GM23338 (cell line): ENCODE results near the gene RNF145. TPM values are rescaled to one million over a fixed set of nuclear protein-coding genes. Genes with fewer than 3 reads are reported as not detected.

Source experiments
- ATAC-seq: fragments of 200-7000 bp; cut with Tn5 transposase; 3 replicates; pipeline ENCODE4 v1.9.1; 2020
- DNase-seq: peaks from one replicate; pipeline ENCODE4 v3.0.0-alpha.2; 2015; ENCODE audit warnings: low spot score
- H2AFZ ChIP-seq: fragments of 200-600 bp; sonication (generic); 2 replicates; pipeline ENCODE4 v1.8.0; 2016; ENCODE audit warnings: antibody characterized with exemption, mild to moderate bottlenecking, moderate library complexity
- H3F3A ChIP-seq: fragments of 200-600 bp; sonication (generic); replicated peaks from 2 replicates; pipeline ENCODE4 v1.8.0; 2017; ENCODE audit warnings: antibody characterized with exemption, mixed run types, low read depth
- H3K27ac ChIP-seq: fragments of 200-600 bp; sonication (generic); 2 replicates; pipeline ENCODE4 v1.6.1; 2016; ENCODE audit warnings: low read depth
- H3K27me3 ChIP-seq: fragments of 200-600 bp; sonication (generic); 2 replicates; pipeline ENCODE4 v1.8.0; 2016; ENCODE audit warnings: mild to moderate bottlenecking, mixed run types, moderate library complexity; ENCODE audit not compliant: insufficient read depth
- H3K36me3 ChIP-seq: fragments of 200-600 bp; sonication (generic); 2 replicates; pipeline ENCODE4 v1.8.0; 2016; ENCODE audit warnings: mild to moderate bottlenecking; ENCODE audit not compliant: insufficient read depth
- H3K4me1 ChIP-seq: fragments of 200-600 bp; sonication (generic); 2 replicates; pipeline ENCODE4 v1.8.0; 2016; ENCODE audit warnings: mild to moderate bottlenecking, moderate library complexity; ENCODE audit not compliant: insufficient read depth
- H3K4me2 ChIP-seq: fragments of 200-600 bp; sonication (generic); 2 replicates; pipeline ENCODE4 v1.7.1; 2017; ENCODE audit warnings: mixed run types
- H3K4me3 ChIP-seq: fragments of 200-600 bp; sonication (generic); 2 replicates; pipeline ENCODE4 v1.6.1; 2016; ENCODE audit warnings: mixed run types
- H3K79me2 ChIP-seq: fragments of 200-600 bp; sonication (generic); replicated peaks from 2 replicates; pipeline ENCODE4 v1.8.0; 2017; ENCODE audit warnings: mild to moderate bottlenecking; ENCODE audit not compliant: insufficient read depth
- H3K9me2 ChIP-seq: fragments of 200-600 bp; sonication (generic); 2 replicates; pipeline ENCODE4 v1.8.0; 2017; ENCODE audit not compliant: insufficient read depth
- H4K20me1 ChIP-seq: fragments of 200-600 bp; sonication (generic); replicated peaks from 2 replicates; pipeline ENCODE4 v1.8.0; 2017; ENCODE audit warnings: mild to moderate bottlenecking; ENCODE audit not compliant: insufficient read depth
- H3K27ac Mint-ChIP-seq: 2 replicates; pipeline ENCODE4 v1.8.0; 2020; ENCODE audit warnings: inconsistent platforms, mild to moderate bottlenecking, moderate library complexity, mixed read lengths
- H3K27me3 Mint-ChIP-seq: 3 replicates; pipeline ENCODE4 v1.8.0; 2022; ENCODE audit warnings: low read depth, mild to moderate bottlenecking, moderate library complexity, mixed read lengths, inconsistent platforms; ENCODE audit not compliant: insufficient read depth, poor library complexity
- H3K36me3 Mint-ChIP-seq: 3 replicates; pipeline ENCODE4 v1.8.0; 2021; ENCODE audit warnings: low read depth, mild to moderate bottlenecking, inconsistent platforms, moderate library complexity, mixed read lengths
- H3K4me1 Mint-ChIP-seq: 3 replicates; pipeline ENCODE4 v1.8.0; 2020; ENCODE audit warnings: mild to moderate bottlenecking, inconsistent platforms, mixed read lengths
- H3K4me3 Mint-ChIP-seq: 3 replicates; pipeline ENCODE4 v1.8.0; 2021; ENCODE audit warnings: moderate library complexity, mild to moderate bottlenecking, inconsistent platforms, mixed read lengths
- H3K9me3 Mint-ChIP-seq: 3 replicates; pipeline ENCODE4 v1.8.0; 2020; ENCODE audit warnings: moderate library complexity, mild to moderate bottlenecking, inconsistent platforms, mixed read lengths
- CREB1 ChIP-seq: fragments of 250-450 bp; sonication (Bioruptor Pico); IDR thresholded peaks from 2 replicates; pipeline ENCODE4 v1.5.0; 2020; ENCODE audit warnings: low read depth, mild to moderate bottlenecking, moderate library complexity
- EZH2 ChIP-seq: fragments of 200-600 bp; sonication (generic); IDR thresholded peaks from one replicate; pipeline ENCODE4 v1.8.0; 2017; ENCODE audit warnings: antibody characterized with exemption, mild to moderate bottlenecking, low read depth; ENCODE audit not compliant: unreplicated experiment
- EZH2phosphoT487 ChIP-seq: fragments of 200-600 bp; sonication (generic); IDR thresholded peaks from one replicate; pipeline ENCODE4 v1.8.1; 2018; ENCODE audit warnings: antibody characterized with exemption; ENCODE audit not compliant: unreplicated experiment
- JUNB ChIP-seq: IDR thresholded peaks from one replicate; pipeline ENCODE4 v1.6.1; 2016; ENCODE audit warnings: antibody characterized with exemption; ENCODE audit not compliant: unreplicated experiment
- NANOG ChIP-seq: IDR thresholded peaks from 2 replicates; pipeline ENCODE4 v1.6.1; 2016; ENCODE audit warnings: antibody characterized with exemption, borderline replicate concordance
- POLR2AphosphoS5 ChIP-seq: IDR thresholded peaks from 2 replicates; pipeline ENCODE4 v1.6.1; 2016; ENCODE audit warnings: antibody characterized with exemption, low read depth
- STAT1 ChIP-seq: IDR thresholded peaks from one replicate; pipeline ENCODE4 v1.6.1; 2016; ENCODE audit warnings: antibody characterized with exemption; ENCODE audit not compliant: unreplicated experiment
- ZNF114 ChIP-seq: fragments of 250-450 bp; sonication (Bioruptor Pico); IDR thresholded peaks from 2 replicates; pipeline ENCODE4 v1.5.0; 2020; ENCODE audit warnings: mild to moderate bottlenecking, moderate library complexity
- ZNF331 ChIP-seq: fragments of 250-450 bp; sonication (Bioruptor Pico); IDR thresholded peaks from 2 replicates; pipeline ENCODE4 v1.5.0; 2020; ENCODE audit warnings: low read depth, mild to moderate bottlenecking, moderate library complexity
- polyA plus RNA-seq: library from polyadenylated mRNA; unstranded; fragments of >200 nt; fragmentation: Nextera tagmentation; extraction: Ambion mirVana; gene quantifications from 2 replicates; pipeline ENCODE4 v1.2.1, GENCODE V29; 2016
- total RNA-seq: library from RNA; depleted of rRNA; stranded (reverse); fragments of >200 nt; shearing (Covaris generic); gene quantifications from 2 replicates; pipeline ENCODE4 v1.2.3, GENCODE V29; 2014
- TF ChIP-seq, protein P1 (sequence below): IDR thresholded peaks from one replicate; pipeline ENCODE4 v1.6.1; 2018; ENCODE audit warnings: antibody characterized with exemption; ENCODE audit not compliant: unreplicated experiment
- TF ChIP-seq, protein P2 (sequence below), 2 experiments: fragments of 200-600 bp in 1 of 2; sonication (generic) in 1 of 2; conservative IDR thresholded peaks; 2 replicates each; pipeline versions ENCODE4 v1.5.1 to v1.6.1; 2016 to 2017; ENCODE audit warnings: antibody characterized with exemption in 2 of 2, low read depth in 2 of 2, mild to moderate bottlenecking in 2 of 2, moderate library complexity in 1 of 2
- TF ChIP-seq, protein P3 (sequence below): IDR thresholded peaks from 2 replicates; pipeline ENCODE4 v1.6.1; 2016; ENCODE audit warnings: antibody characterized with exemption

The RNF145 gene
- total and polyA plus RNA-seq, 2 experiments from 2014 or later = 15.6 to 43.5 TPM

DNA sequence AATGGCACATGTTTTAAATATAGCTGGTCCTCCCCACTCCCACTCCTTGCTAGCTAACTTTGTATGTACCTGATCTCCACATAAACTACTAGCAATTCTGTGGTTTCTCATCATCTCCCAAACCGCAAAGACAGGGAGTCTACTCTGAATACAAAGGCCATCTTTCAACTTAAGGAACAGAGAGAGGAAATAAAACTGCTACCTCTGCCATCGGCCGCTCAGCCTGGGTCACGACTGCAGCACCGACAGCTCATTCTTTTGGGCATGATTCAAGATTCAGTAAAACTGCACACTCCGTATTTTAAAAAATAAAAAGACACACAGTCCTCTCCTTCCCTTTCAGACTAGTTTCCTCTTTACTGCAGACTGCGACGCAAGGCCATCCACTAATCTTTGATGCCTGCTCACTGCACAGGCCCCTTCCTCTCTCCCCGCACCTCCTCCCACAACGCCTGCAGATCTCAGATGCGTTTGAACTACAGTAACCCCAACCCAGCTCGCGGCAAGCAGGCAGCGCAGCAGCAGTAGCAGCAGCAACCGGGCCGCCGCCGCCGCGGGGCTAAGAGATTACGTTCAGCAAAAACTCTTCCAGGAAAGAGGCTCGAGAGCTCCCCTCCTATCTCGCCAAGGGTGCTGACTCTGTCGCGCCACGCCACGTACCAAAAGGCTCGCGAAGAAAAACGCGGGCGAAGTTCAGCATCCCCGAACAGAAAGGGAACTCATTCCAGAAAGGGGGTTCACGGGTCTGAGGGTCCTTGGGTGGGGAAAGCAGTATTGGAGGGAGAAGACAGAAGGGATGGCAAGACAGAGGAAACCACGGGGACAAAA is 1.5 kb downstream of the RNF145 start:
- TF ChIP-seq, protein P1, sequence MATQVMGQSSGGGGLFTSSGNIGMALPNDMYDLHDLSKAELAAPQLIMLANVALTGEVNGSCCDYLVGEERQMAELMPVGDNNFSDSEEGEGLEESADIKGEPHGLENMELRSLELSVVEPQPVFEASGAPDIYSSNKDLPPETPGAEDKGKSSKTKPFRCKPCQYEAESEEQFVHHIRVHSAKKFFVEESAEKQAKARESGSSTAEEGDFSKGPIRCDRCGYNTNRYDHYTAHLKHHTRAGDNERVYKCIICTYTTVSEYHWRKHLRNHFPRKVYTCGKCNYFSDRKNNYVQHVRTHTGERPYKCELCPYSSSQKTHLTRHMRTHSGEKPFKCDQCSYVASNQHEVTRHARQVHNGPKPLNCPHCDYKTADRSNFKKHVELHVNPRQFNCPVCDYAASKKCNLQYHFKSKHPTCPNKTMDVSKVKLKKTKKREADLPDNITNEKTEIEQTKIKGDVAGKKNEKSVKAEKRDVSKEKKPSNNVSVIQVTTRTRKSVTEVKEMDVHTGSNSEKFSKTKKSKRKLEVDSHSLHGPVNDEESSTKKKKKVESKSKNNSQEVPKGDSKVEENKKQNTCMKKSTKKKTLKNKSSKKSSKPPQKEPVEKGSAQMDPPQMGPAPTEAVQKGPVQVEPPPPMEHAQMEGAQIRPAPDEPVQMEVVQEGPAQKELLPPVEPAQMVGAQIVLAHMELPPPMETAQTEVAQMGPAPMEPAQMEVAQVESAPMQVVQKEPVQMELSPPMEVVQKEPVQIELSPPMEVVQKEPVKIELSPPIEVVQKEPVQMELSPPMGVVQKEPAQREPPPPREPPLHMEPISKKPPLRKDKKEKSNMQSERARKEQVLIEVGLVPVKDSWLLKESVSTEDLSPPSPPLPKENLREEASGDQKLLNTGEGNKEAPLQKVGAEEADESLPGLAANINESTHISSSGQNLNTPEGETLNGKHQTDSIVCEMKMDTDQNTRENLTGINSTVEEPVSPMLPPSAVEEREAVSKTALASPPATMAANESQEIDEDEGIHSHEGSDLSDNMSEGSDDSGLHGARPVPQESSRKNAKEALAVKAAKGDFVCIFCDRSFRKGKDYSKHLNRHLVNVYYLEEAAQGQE = no peak
- no peak for TF ChIP-seq CREB1
- TF ChIP-seq NANOG = no peak
- no peak for TF ChIP-seq STAT1
- no peak for TF ChIP-seq POLR2AphosphoS5
- no peak for TF ChIP-seq EZH2
- no peak for TF ChIP-seq ZNF331 (CRISPR knock-in tag)
- no peak for TF ChIP-seq EZH2phosphoT487
- TF ChIP-seq JUNB = no peak
- TF ChIP-seq ZNF114 (CRISPR knock-in tag) = no peak
- TF ChIP-seq, protein P2, sequence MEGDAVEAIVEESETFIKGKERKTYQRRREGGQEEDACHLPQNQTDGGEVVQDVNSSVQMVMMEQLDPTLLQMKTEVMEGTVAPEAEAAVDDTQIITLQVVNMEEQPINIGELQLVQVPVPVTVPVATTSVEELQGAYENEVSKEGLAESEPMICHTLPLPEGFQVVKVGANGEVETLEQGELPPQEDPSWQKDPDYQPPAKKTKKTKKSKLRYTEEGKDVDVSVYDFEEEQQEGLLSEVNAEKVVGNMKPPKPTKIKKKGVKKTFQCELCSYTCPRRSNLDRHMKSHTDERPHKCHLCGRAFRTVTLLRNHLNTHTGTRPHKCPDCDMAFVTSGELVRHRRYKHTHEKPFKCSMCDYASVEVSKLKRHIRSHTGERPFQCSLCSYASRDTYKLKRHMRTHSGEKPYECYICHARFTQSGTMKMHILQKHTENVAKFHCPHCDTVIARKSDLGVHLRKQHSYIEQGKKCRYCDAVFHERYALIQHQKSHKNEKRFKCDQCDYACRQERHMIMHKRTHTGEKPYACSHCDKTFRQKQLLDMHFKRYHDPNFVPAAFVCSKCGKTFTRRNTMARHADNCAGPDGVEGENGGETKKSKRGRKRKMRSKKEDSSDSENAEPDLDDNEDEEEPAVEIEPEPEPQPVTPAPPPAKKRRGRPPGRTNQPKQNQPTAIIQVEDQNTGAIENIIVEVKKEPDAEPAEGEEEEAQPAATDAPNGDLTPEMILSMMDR (conservative IDR thresholded peaks at IDR 0.05; ENCODE audit: low read depth in 2 of 2) = no peak
- TF ChIP-seq, protein P3, sequence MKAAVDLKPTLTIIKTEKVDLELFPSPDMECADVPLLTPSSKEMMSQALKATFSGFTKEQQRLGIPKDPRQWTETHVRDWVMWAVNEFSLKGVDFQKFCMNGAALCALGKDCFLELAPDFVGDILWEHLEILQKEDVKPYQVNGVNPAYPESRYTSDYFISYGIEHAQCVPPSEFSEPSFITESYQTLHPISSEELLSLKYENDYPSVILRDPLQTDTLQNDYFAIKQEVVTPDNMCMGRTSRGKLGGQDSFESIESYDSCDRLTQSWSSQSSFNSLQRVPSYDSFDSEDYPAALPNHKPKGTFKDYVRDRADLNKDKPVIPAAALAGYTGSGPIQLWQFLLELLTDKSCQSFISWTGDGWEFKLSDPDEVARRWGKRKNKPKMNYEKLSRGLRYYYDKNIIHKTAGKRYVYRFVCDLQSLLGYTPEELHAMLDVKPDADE = no peak
- Histone ChIP-seq H3K4me1 (peaks cover 37% of the 10 kb centered on the region), H3F3A (no peaks in the 10 kb centered on the region), H3K36me3 (no peaks in the 10 kb centered on the region), H3K79me2 (peaks cover 57% of the 10 kb centered on the region), H2AFZ (peak overlapping the region; percentile 11; the same call in 1 of the 2 replicates), H3K9me2 (no peaks in the 10 kb centered on the region), H4K20me1 (peaks cover 13% of the 10 kb centered on the region; the same call in 1 of the 2 replicates), H3K4me2 (peak overlapping the region; percentile 97), H3K4me3 (peak overlapping the region; percentile 91), H3K27me3 (peaks cover 35% of the 10 kb centered on the region), H3K27ac (no peak overlapping the region)
- Mint-ChIP-seq H3K27ac (peak overlapping the region; percentile 93), H3K4me3 (peak overlapping the region; percentile 92), H3K4me1 (peaks cover 45% of the 10 kb centered on the region), H3K36me3 (no peaks in the 10 kb centered on the region; the same call in 2 of the 3 replicates), H3K27me3 (peaks cover 6% of the 10 kb centered on the region), H3K9me3 (peaks cover 3% of the 10 kb centered on the region; the same call in 1 of the 3 replicates)
- ATAC-seq = peak; percentile 86
- peak; percentile 86 for DNase-seq
